Naive B cell (primary cell): ENCODE data around the gene PRSS38. TPM values are rescaled to one million over a fixed set of nuclear protein-coding genes. Genes with fewer than 3 reads are reported as not detected.
"Not testable (repeated sequence)": the region's sequence is repeated elsewhere in the genome, so short reads cannot be mapped to it uniquely, and the experiment has no call there.

Experiments
- ATAC-seq, 2 donors: fragments of 150-1000 bp; cut with Tn5 transposase; 2 replicates each; pipeline ENCODE4 v1.10.0; 2021; ENCODE audit warnings: low read depth in 2 of 2, mild to moderate bottlenecking in 2 of 2, moderate library complexity in 2 of 2
- DNase-seq: peaks from one replicate; pipeline ENCODE4 v3.0.0; 2022
- H3K27ac Mint-ChIP-seq, 6 donors: one replicate each; pipeline ENCODE4 v1.8.0; 2020 to 2022; ENCODE audit warnings: mild to moderate bottlenecking in 6 of 6, mixed read lengths in 6 of 6, moderate library complexity in 5 of 6, inconsistent platforms in 2 of 6
- H3K27me3 Mint-ChIP-seq, 3 donors: one replicate each; pipeline ENCODE4 v1.8.0; 2021 to 2022; ENCODE audit warnings: mixed read lengths in 3 of 3, mild to moderate bottlenecking in 1 of 3
- H3K36me3 Mint-ChIP-seq, 2 donors: one replicate each; pipeline ENCODE4 v1.8.0; 2020 to 2022; ENCODE audit warnings: mixed read lengths in 2 of 2, inconsistent platforms in 1 of 2, mild to moderate bottlenecking in 1 of 2
- H3K4me1 Mint-ChIP-seq, 3 donors: one replicate each; pipeline ENCODE4 v1.8.0; 2020 to 2022; ENCODE audit warnings: mixed read lengths in 3 of 3, inconsistent platforms in 1 of 3, mild to moderate bottlenecking in 1 of 3, moderate library complexity in 1 of 3
- H3K4me3 Mint-ChIP-seq, 8 donors: one replicate each; pipeline ENCODE4 v1.8.0; 2020 to 2022; ENCODE audit warnings: mild to moderate bottlenecking in 8 of 8, mixed read lengths in 8 of 8, moderate library complexity in 8 of 8, inconsistent platforms in 2 of 8
- H3K9me3 Mint-ChIP-seq, 7 donors: one replicate each; pipeline ENCODE4 v1.8.0; 2020 to 2022; ENCODE audit warnings: mixed read lengths in 7 of 7, mild to moderate bottlenecking in 5 of 7, inconsistent platforms in 2 of 7, moderate library complexity in 1 of 7
- polyA plus RNA-seq, 6 donors: library from polyadenylated mRNA; unstranded; fragments of 300-500 nt; fragmentation: Illumina TruSeq; gene quantifications; one replicate each; pipeline ENCODE4 v1.2.3, GENCODE V29; 2021; ENCODE audit warnings: low read depth in 6 of 6

Gene PRSS38
- polyA plus RNA-seq, 6 donors from 2014 or later: not detected

DNA sequence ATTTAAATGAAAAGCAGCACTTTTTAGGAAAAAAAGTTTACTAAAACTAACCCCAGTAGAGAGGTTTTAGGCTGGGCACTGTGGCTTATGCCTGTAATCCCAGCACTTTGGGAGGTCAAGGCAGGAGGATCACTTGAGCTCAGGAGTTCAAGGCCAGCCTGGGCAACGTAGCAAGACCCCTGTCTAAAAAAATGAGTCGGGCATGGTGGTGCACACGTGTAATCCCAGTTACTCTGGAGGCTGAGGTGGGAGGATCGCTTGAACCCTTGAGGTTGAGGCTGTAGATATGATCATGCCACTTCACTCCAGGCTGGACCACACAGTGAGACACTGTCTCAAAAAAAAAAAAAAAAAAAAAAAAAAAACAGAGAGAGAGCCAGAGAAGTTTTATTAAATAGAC is 31.6 kb downstream of the PRSS38 start:
- not testable (repeated sequence) for DNase-seq, H3K4me1 Mint-ChIP-seq, H3K36me3 Mint-ChIP-seq, ATAC-seq, H3K4me3 Mint-ChIP-seq, H3K27ac Mint-ChIP-seq
- H3K9me3 Mint-ChIP-seq: peaks cover 8 to 17% (median 11%) of the 10 kb centered on the region in 7 donors
- H3K27me3 Mint-ChIP-seq: peaks cover 5 to 18% (median 8%) of the 10 kb centered on the region in 3 donors

DNA sequence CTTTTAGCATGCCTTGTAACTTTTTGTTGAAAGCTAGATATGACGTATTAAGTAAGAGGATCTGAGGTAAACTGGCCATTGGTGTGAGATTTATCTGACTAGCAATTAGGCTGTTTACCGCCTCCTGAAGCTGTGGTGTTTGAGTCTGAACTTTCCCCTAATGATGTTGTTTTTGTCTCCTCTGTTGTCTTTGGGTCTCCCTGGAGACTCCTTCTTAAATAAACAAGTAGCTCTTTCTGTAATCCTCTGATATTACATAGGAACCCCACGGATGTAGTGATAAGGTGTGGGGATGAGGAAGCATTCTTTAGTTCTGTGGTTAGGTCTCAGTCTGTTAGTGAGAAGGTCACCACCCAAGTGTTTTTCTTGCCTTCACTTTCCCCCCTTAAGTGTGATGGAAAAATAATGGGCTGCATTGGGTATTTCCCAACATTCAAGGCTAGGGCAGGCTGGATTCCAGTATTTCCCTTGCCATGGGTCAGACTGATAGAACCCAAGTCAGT is 33.0 kb downstream of the PRSS38 start:
- peaks cover 8 to 17% (median 11%) of the 10 kb centered on the region in 7 donors for H3K9me3 Mint-ChIP-seq
- H3K36me3 Mint-ChIP-seq: peaks cover 4 to 8% of the 10 kb centered on the region in 2 donors
- DNase-seq (no peak), ATAC-seq (no peak)
- no peak overlapping the region for H3K27ac Mint-ChIP-seq
- no peaks in the 10 kb centered on the region for H3K4me1 Mint-ChIP-seq
- H3K27me3 Mint-ChIP-seq: peaks cover 9 to 25% (median 22%) of the 10 kb centered on the region in 3 donors
- no peak overlapping the region for H3K4me3 Mint-ChIP-seq

DNA sequence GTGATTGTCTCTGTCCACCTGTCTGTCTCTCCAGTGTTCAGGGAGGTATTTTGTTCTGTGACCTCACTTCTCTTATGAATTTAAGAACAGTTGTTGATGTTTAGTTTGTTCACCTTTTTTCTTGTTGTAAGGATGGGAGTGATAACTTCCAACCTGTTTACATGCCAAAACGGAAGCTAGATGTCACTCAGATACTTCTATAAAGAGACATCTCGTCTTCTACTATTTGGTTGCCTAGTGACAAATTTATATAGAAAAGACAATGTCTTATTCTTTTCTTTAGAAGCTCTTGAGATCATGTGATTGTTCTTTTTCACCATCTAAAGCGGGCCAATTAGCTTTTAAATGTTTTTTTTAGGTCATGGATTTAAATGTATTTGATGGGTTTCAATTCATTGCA is 33.8 kb downstream of the PRSS38 start:
- Mint-ChIP-seq H3K9me3 (peaks cover 8 to 17% (median 11%) of the 10 kb centered on the region in 7 donors), H3K4me1 (no peaks in the 10 kb centered on the region), H3K4me3 (no peak overlapping the region), H3K27ac (peak overlapping the region in 1 of 6 donors; percentile 13), H3K27me3 (peaks cover 10 to 30% (median 25%) of the 10 kb centered on the region in 3 donors), H3K36me3 (peaks cover 4 to 8% of the 10 kb centered on the region in 2 donors)
- DNase-seq (no peak), ATAC-seq (no peak)

DNA sequence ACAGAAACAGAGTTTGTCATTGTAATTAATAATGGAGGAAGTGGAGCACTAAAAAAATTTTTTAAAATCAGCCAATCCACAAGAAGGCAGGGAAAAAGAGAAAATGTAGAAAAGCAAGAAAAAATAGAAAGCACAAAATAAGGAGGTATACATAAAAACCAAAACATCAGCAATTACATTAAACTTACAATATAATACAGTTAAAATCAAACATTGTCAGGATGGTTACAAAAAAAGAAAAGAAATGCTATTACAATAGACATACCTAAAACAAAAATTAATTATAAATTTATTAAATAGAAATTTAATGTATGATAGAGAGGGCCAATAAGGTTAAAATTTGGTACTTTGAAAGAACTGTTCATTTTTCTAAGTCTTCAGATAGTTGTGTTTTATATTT is 38.7 kb downstream of the PRSS38 start:
- Mint-ChIP-seq H3K9me3 (peaks cover under 1 to 2% (median 1%) of the 10 kb centered on the region in 7 donors), H3K36me3 (peaks cover 0 to 1% of the 10 kb centered on the region in 2 donors), H3K27me3 (peaks cover 9 to 24% (median 15%) of the 10 kb centered on the region in 3 donors), H3K4me3 (no peak overlapping the region), H3K4me1 (no peaks in the 10 kb centered on the region), H3K27ac (no peak overlapping the region)
- DNase-seq (no peak), ATAC-seq (no peak)

DNA sequence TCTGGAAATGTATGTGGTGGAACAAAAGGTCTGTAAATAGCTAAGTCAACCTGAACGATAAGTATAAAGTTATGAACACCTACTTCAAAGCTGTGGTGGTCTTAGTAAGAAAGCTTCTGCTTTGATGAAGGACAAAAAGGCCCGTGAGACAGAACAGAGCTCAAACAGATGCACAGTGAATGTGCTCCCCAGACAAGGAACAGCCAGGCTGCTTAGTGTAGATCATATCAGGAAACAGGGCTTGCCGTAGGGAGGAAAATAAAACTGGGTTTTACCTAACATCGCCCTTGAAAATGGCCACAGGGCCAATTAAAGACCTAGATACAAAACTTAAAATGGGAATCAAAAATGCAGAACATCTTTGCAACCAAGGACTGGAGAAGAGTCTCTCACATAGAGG is 40.2 kb downstream of the PRSS38 start:
- H3K27me3 Mint-ChIP-seq: peaks cover 10 to 31% (median 16%) of the 10 kb centered on the region in 3 donors
- no peaks in the 10 kb centered on the region for H3K36me3 Mint-ChIP-seq
- DNase-seq: no peak
- H3K27ac Mint-ChIP-seq: no peak overlapping the region
- ATAC-seq: no peak
- no peak overlapping the region for H3K4me3 Mint-ChIP-seq
- no peaks in the 10 kb centered on the region for H3K4me1 Mint-ChIP-seq
- peaks cover 0 to 2% (median 0%) of the 10 kb centered on the region in 7 donors for H3K9me3 Mint-ChIP-seq

DNA sequence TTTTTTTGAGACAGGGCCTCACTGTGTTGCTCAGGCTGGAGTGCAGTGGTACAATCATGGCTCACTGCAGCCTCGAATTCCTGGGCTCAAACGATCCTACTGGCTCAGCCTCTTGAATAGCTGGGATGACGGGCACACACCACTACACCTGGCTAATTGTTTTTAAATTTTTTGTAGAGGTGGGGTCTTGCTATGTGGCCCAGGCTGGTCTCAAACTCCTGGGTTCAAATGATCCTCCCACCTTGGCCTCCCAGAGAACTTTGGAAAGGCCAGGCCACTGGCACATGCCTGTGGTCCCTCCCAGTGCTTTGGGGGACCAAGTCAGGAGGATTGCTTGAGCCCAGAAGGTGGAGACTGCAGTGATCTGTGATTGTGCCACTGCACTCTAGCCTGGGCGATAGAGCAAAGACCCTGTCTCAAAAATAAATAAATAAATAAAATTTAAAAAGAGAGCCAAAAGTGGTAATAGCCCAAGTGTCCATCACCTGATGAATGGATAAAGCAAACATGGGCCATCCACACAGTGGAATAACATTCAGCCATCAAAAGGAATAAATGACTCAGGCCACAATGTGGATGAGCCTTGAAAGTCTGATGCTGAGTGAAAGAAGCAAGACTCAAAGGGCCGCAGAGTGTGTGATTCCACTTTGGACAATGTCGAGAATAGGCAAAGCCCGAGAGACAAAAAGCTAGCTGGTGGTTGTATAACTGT is 40.8 kb downstream of the PRSS38 start:
- Mint-ChIP-seq H3K36me3 (no peaks in the 10 kb centered on the region), H3K4me3 (no peak overlapping the region)

DNA sequence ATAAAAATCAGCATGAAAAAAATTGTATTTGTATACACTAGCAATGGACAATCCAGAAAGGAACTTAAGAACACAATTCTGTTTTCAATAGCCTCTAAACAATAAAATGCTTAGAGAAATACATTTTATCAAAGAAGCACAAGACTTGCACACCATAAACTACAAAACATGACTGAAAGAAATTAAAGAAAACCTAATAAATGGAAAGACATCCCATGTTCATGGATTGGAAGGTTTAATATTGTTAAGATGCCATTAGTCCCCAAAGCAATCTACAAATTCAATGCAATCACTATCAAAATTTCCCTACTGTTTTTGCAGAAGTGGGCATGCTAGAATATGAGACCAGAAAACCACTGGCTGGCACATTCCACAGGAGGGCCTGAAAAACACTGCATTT is 49.4 kb downstream of the PRSS38 start:
- H3K9me3 Mint-ChIP-seq: peaks cover 4 to 10% (median 9%) of the 10 kb centered on the region in 7 donors
- no peak overlapping the region for H3K4me3 Mint-ChIP-seq
- H3K36me3 Mint-ChIP-seq: no peaks in the 10 kb centered on the region
- H3K27ac Mint-ChIP-seq: no peak overlapping the region
- ATAC-seq: no peak
- no peak for DNase-seq
- H3K4me1 Mint-ChIP-seq: no peaks in the 10 kb centered on the region
- H3K27me3 Mint-ChIP-seq: peaks cover 5 to 42% (median 29%) of the 10 kb centered on the region in 3 donors

More for the DNA sequence above, 40.8 kb downstream of the PRSS38 start:
- DNase-seq (no peak), ATAC-seq (no peak)
- H3K27ac Mint-ChIP-seq: no peak overlapping the region
- peaks cover 0 to 2% (median 0%) of the 10 kb centered on the region in 7 donors for H3K9me3 Mint-ChIP-seq
- H3K4me1 Mint-ChIP-seq: no peaks in the 10 kb centered on the region
- H3K27me3 Mint-ChIP-seq: peaks cover 10 to 33% (median 16%) of the 10 kb centered on the region in 3 donors

DNA sequence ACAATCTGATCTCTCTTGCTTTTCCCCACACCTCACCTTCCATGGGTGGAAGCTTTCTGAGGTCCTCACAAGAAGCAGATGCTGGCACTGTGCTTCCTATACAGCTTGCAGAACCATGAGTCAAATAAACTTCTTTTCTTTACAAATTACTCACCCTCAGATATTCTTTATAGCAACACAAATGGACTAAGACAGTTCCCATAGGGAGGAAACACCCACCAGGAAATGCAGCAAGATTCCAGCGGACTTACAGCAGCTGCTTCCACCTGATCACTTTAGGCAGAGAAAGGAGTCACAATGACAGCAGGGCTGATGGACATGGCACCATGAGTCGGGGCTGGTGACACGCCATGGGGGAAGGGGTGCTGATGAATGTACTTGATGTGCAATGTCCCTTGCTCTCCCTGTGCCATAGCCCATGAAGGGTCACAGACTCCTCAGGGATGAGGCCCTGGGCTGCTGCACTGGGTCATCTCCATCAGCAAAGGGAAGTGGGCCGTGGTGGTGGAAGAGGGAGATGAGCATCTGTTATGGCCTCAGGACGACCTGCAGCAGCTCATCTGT is 53.9 kb downstream of the PRSS38 start:
- H3K4me1 Mint-ChIP-seq: no peaks in the 10 kb centered on the region

DNA sequence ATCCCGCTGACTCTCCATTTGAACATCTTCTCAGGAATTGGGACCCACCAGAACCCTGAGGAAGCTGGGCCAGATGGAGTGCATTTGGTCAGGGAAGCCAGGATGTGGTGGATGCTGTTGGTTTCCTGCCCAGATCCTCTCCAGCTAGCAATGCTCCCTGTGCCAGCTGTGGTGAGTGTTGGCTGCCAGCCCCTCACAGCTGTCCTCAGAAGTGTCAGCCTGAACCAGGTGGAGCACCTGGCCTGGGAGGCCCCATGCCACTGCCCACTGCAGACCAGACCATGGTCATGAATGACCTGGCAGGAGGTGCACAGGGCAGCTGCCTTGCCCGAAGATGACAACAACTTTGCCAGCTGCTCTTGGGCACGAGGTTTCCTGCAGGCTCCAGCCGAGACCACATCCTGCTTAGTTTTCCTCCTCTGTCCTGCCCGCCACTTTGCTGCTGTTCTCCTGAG is 54.4 kb downstream of the PRSS38 start:
- H3K4me1 Mint-ChIP-seq: no peaks in the 10 kb centered on the region
- peaks cover 0 to 12% (median 5%) of the 10 kb centered on the region in 7 donors for H3K9me3 Mint-ChIP-seq
- H3K4me3 Mint-ChIP-seq: no peak overlapping the region
- H3K27ac Mint-ChIP-seq: no peak overlapping the region
- ATAC-seq (no peak), DNase-seq (no peak)
- H3K36me3 Mint-ChIP-seq: no peaks in the 10 kb centered on the region
- H3K27me3 Mint-ChIP-seq: peaks cover 27 to 65% (median 41%) of the 10 kb centered on the region in 3 donors

More for the DNA sequence above, 53.9 kb downstream of the PRSS38 start:
- Mint-ChIP-seq H3K36me3 (no peaks in the 10 kb centered on the region), H3K27ac (no peak overlapping the region), H3K9me3 (peaks cover 3 to 18% (median 7%) of the 10 kb centered on the region in 7 donors), H3K4me3 (no peak overlapping the region), H3K27me3 (peaks cover 22 to 60% (median 35%) of the 10 kb centered on the region in 3 donors)
- no peak for DNase-seq
- ATAC-seq: no peak

DNA sequence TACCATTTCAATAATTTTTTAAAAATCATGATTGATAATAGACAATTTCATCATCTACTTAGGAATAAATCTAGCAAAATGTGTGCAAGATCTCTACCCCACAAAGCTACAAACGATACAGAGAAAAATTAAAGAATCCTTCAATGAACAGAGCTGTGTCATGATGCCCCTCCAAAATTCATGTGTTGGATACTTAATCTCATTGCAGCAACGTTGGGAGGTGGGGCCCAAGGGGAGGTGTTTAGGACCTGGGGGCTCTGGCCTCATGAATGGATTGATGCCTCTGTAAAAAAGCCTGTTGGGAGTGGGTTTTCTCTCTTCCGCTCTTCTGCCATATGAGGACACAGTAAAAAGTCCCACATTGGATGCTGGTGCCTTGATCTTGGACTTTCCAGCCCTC is 54.9 kb downstream of the PRSS38 start:
- H3K27me3 Mint-ChIP-seq: peaks cover 27 to 70% (median 45%) of the 10 kb centered on the region in 3 donors
- DNase-seq (no peak), ATAC-seq (no peak)
- peaks cover 0 to 14% (median 8%) of the 10 kb centered on the region in 7 donors for H3K9me3 Mint-ChIP-seq
- no peak overlapping the region for H3K4me3 Mint-ChIP-seq
- no peak overlapping the region for H3K27ac Mint-ChIP-seq
- no peaks in the 10 kb centered on the region for H3K4me1 Mint-ChIP-seq
- H3K36me3 Mint-ChIP-seq: no peaks in the 10 kb centered on the region

DNA sequence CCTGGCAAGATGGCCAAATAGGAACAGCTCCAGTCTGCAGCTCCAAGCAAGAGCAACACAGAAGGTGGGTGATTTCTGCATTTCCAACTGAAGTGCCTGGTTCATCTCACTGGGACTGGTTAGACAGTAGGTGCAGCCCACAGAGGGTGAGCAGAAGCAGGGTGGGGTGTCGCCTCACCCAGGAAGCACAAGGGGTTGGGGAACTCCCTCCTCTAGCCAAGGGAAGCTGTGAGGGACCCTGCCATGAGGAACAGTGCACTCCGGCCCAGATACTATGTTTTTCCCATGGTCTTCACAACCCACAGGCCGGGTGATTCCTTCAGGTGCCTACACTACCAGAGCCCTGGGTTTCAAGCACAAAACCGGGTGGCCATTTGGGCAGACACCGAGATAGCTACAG is 56.4 kb downstream of the PRSS38 start:
- not testable (repeated sequence) for ATAC-seq, H3K36me3 Mint-ChIP-seq, H3K27ac Mint-ChIP-seq, H3K4me1 Mint-ChIP-seq, DNase-seq, H3K4me3 Mint-ChIP-seq
- Mint-ChIP-seq H3K27me3 (peaks cover 27 to 64% (median 49%) of the 10 kb centered on the region in 3 donors), H3K9me3 (peaks cover 0 to 17% (median 8%) of the 10 kb centered on the region in 7 donors)

DNA sequence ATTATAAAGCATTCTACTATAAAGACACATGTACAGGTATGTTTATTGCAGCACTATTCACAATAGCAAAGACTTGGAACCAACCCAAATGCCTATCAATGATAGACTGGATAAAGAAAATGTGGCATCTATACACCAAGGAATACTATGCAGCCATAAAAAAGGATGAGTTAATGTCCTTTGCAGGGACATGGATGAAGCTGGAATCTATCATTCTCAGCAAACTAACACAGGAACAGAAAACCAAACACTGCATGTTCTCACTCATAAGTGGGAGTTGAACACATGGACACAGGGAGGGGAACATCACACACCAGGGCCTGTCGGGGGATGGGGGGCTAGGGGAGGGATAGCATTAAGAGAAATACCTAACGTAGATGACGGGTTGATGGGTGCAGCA is 62.3 kb downstream of the PRSS38 start:
- not testable (repeated sequence) for H3K27ac Mint-ChIP-seq, H3K36me3 Mint-ChIP-seq, ATAC-seq, H3K4me3 Mint-ChIP-seq, DNase-seq, H3K4me1 Mint-ChIP-seq
- peaks cover 13 to 47% (median 32%) of the 10 kb centered on the region in 3 donors for H3K27me3 Mint-ChIP-seq
- H3K9me3 Mint-ChIP-seq: peaks cover 0 to 14% (median 8%) of the 10 kb centered on the region in 7 donors

DNA sequence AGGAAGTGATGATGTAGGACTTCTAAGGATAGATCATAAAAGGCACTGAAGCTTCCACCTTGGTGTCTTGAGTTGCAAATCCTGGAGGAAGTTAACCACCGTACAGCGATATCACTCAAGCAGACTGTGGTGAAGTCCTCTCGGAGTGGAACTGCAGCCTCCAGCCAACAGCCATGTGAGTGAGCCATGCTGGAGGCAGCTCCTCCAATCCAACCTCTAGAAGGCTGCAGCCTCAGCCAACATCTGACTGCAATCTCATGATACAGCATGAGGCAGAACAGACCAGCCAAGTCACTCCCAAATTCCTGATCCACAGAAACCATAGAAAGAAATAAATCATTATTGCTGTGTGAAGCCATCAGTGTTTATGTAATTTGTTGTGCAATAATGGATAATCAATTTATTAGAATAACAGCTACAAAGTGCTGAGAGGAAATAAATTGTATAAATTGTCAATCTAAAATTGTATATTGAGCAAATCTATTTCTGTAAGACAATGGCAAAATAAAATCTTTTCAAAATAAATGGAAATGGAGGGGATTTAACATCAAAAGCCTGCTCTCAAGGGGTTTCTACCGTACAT is 65.0 kb downstream of the PRSS38 start:
- peaks cover 0 to 9% (median 0%) of the 10 kb centered on the region in 7 donors for H3K9me3 Mint-ChIP-seq
- peaks cover 0 to 23% (median 9%) of the 10 kb centered on the region in 3 donors for H3K27me3 Mint-ChIP-seq
- DNase-seq (no peak), ATAC-seq (no peak)
- no peaks in the 10 kb centered on the region for H3K36me3 Mint-ChIP-seq
- H3K4me1 Mint-ChIP-seq: peaks cover 0 to 2% (median 0%) of the 10 kb centered on the region in 3 donors
- no peak overlapping the region for H3K27ac Mint-ChIP-seq
- H3K4me3 Mint-ChIP-seq: no peak overlapping the region
